GM12878 (cell line): ENCODE measurements around the gene THAP3. TPM values are rescaled to one million over a fixed set of nuclear protein-coding genes. Genes with fewer than 3 reads are reported as not detected.

Experiments used
- ATAC-seq: fragments of 200-7000 bp; cut with Tn5 transposase; 3 replicates; pipeline ENCODE4 v1.9.1; 2020; ENCODE audit warnings: mild to moderate bottlenecking, moderate library complexity
- BruUV-seq: library from RNA; stranded (reverse); fragments of 400-500 nt; replicated peaks from 2 replicates; lab custom pipeline; 2021; lab: Mats Ljungman, UMichigan
- CTCF ChIA-PET: fragments of 300-600 bp; sonication (Branson Sonifier 250); formaldehyde crosslinking; extraction: SDS; loops from one replicate; lab custom pipeline; 2021; ENCODE audit warnings: inconsistent platforms; lab: Yijun Ruan, JAX
- POLR2A ChIA-PET: fragments of 350-600 bp; formaldehyde crosslinking; extraction: SDS; loops from one replicate; lab custom pipeline; 2021; ENCODE audit warnings: inconsistent platforms; lab: Charles Lee
- RAD21 ChIA-PET: fragments of 300-600 bp; sonication (Branson Sonifier 250); formaldehyde crosslinking; loops from one replicate; lab custom pipeline; 2023; ENCODE audit warnings: antibody characterized with exemption; ENCODE audit not compliant: unreplicated experiment; lab: Charles Lee
- SMC1A ChIA-PET: fragments of 300-600 bp; sonication (Branson Sonifier 250); formaldehyde crosslinking; loops from one replicate; lab custom pipeline; 2023; ENCODE audit not compliant: unreplicated experiment, uncharacterized antibody; lab: Charles Lee
- DNase-seq: peaks from one replicate; pipeline ENCODE4 v3.0.0-alpha.2; 2011; ENCODE audit warnings: low read depth, low spot score
- FAIRE-seq: peaks from 3 replicates; lab custom pipeline; 2011; peaks lifted over from hg19 to GRCh38; lab: Jason Lieb, UNC
- H2AFZ ChIP-seq: 2 replicates; pipeline ENCODE4 v1.6.0; 2011; ENCODE audit warnings: low read depth, low read length, control low read depth; ENCODE audit not compliant: control insufficient read depth
- H3K27ac ChIP-seq: 2 replicates; pipeline ENCODE4 v1.5.1; 2011; ENCODE audit warnings: control low read depth; ENCODE audit not compliant: control insufficient read depth, insufficient read depth
- H3K27me3 ChIP-seq, 2 experiments: replicated peaks in 1 of 2; 2 replicates each; pipeline versions ENCODE4 v1.6.0 to v1.6.1; 2011; ENCODE audit warnings: low read length in 1 of 2; ENCODE audit not compliant: control insufficient read depth in 2 of 2, insufficient read depth in 2 of 2
- H3K36me3 ChIP-seq, 2 experiments: 2 replicates each; pipeline ENCODE4 v1.5.1; 2011; ENCODE audit warnings: low read length in 1 of 2; ENCODE audit not compliant: control insufficient read depth in 2 of 2, insufficient read depth in 2 of 2
- H3K4me1 ChIP-seq: 2 replicates; pipeline ENCODE4 v1.6.1; 2011; ENCODE audit warnings: mild to moderate bottlenecking, low read length, moderate library complexity, mixed read lengths; ENCODE audit not compliant: control insufficient read depth, insufficient read depth
- H3K4me2 ChIP-seq: 2 replicates; pipeline ENCODE4 v1.6.0; 2011; ENCODE audit warnings: control low read depth; ENCODE audit not compliant: control insufficient read depth, insufficient read depth
- H3K4me3 ChIP-seq: fragments of 200-600 bp; sonication (generic); 2 replicates; pipeline ENCODE4 v1.5.1; 2016
- H3K79me2 ChIP-seq: 2 replicates; pipeline ENCODE4 v1.6.0; 2011; ENCODE audit warnings: low read length; ENCODE audit not compliant: control insufficient read depth, insufficient read depth
- H3K9ac ChIP-seq: 2 replicates; pipeline ENCODE4 v1.8.0; 2011; ENCODE audit warnings: low read length, control low read depth, mixed read lengths; ENCODE audit not compliant: control insufficient read depth, insufficient read depth
- H3K9me3 ChIP-seq: replicated peaks from 3 replicates; pipeline ENCODE4 v1.5.1; 2011; ENCODE audit warnings: mild to moderate bottlenecking, low read length; ENCODE audit not compliant: control insufficient read depth, insufficient read depth
- H4K20me1 ChIP-seq: 2 replicates; pipeline ENCODE4 v1.6.0; 2011; ENCODE audit not compliant: control insufficient read depth, insufficient read depth
- ATF7 ChIP-seq: fragments of 450-650 bp; IDR thresholded peaks from 2 replicates; pipeline ENCODE4 v1.6.1; 2016; ENCODE audit warnings: low read depth, mild to moderate bottlenecking
- CUX1 ChIP-seq: IDR thresholded peaks from 2 replicates; pipeline ENCODE4 v1.6.1; 2012; ENCODE audit warnings: improper control_type of control experiment, low read depth, low read length; ENCODE audit not compliant: insufficient replicate concordance
- DPF2 ChIP-seq: fragments of 450-650 bp; IDR thresholded peaks from 2 replicates; pipeline ENCODE4 v1.6.1; 2017; ENCODE audit warnings: mild to moderate bottlenecking
- MEF2A ChIP-seq: IDR thresholded peaks from 2 replicates; pipeline ENCODE4 v1.6.1; 2011; ENCODE audit warnings: low read depth, mild to moderate bottlenecking, low read length, moderate library complexity; ENCODE audit not compliant: insufficient read depth
- MTA3 ChIP-seq: IDR thresholded peaks from 2 replicates; pipeline ENCODE4 v1.6.1; 2012; ENCODE audit warnings: low read length, inconsistent platforms, borderline replicate concordance
- POLR2AphosphoS2 ChIP-seq: IDR thresholded peaks from 2 replicates; pipeline ENCODE4 v1.6.1; 2011; ENCODE audit warnings: low read depth, mild to moderate bottlenecking, low read length, improper control_type of control experiment, moderate library complexity
- RELB ChIP-seq: fragments of 450-650 bp; IDR thresholded peaks from 2 replicates; pipeline ENCODE4 v1.6.1; 2017; ENCODE audit warnings: low read depth, mild to moderate bottlenecking, moderate library complexity
- SKIL ChIP-seq: fragments of 450-650 bp; IDR thresholded peaks from 2 replicates; pipeline ENCODE4 v1.6.1; 2017; ENCODE audit warnings: mild to moderate bottlenecking, low read depth, inconsistent platforms; ENCODE audit not compliant: poor library complexity, severe bottlenecking
- ZNF207 ChIP-seq: fragments of 450-650 bp; IDR thresholded peaks from 2 replicates; pipeline ENCODE4 v1.6.1; 2014; ENCODE audit warnings: antibody characterized with exemption, mild to moderate bottlenecking, borderline replicate concordance
- ZNF384 ChIP-seq: IDR thresholded peaks from 2 replicates; pipeline ENCODE4 v1.6.1; 2012; ENCODE audit warnings: low read depth, mild to moderate bottlenecking, low read length, improper control_type of control experiment, borderline replicate concordance
- WGBS: methylation state at CpG from one replicate; pipeline ENCODE4 v1.1.6; 2016; ENCODE audit warnings: low lambda C conversion rate; ENCODE audit not compliant: insufficient replicate concordance, insufficient coverage; ENCODE audit errors: missing lambda C conversion rate; 5-methylcytosine and 5-hydroxymethylcytosine counted together
- in situ Hi-C: fragments of 300-500 bp; cut with MboI; formaldehyde crosslinking; loops from 9 replicates; pipeline ENCODE4 v1.14.3; 2018; ENCODE audit warnings: mixed read lengths
- intact Hi-C: fragments of 100-400 bp; cut with micrococcal nuclease; formaldehyde crosslinking; loops from one replicate; pipeline ENCODE4 v1.14.2; 2022; ENCODE audit not compliant: unreplicated experiment
- polyA plus RNA-seq, 11 experiments: library from polyadenylated mRNA; depleted of rRNA in 4 of 11; unstranded in 6 of 11; stranded (reverse) in 5 of 11; fragments of >200 nt; fragmentation: Nextera tagmentation in 4 of 11; fragmentation: Illumina TruSeq in 1 of 11; extraction: Ambion mirVana in 4 of 11; extraction: Trizol in 1 of 11; gene quantifications; 1 replicate in 1 of 11; 2 replicates in 10 of 11; pipeline versions ENCODE4 v1.2.1 to v1.2.3, GENCODE V29; 2011 to 2016; ENCODE audit warnings: inconsistent platforms in 2 of 11, missing spikeins in 2 of 11, low read depth in 1 of 11
- total RNA-seq, 4 experiments: library from RNA; depleted of rRNA in 3 of 4; stranded (reverse); fragments of >200 nt in 3 of 4; fragmentation: Illumina TruSeq in 1 of 4; extraction: Trizol in 1 of 4; gene quantifications; 2 replicates each; pipeline versions ENCODE4 v1.2.1 to v1.2.3, GENCODE V29; 2013 to 2021
- TF ChIP-seq, protein P1 (sequence below): fragments of 450-650 bp; IDR thresholded peaks from 2 replicates; pipeline ENCODE4 v1.6.1; 2016; ENCODE audit warnings: mild to moderate bottlenecking

The THAP3 gene
- total and polyA plus RNA-seq, 10 of the 15 experiments (the other 5 are each of a cell fraction or from before 2014, with no cell fraction given) = 1.5 to 19.5 (median 11.9) TPM

DNA sequence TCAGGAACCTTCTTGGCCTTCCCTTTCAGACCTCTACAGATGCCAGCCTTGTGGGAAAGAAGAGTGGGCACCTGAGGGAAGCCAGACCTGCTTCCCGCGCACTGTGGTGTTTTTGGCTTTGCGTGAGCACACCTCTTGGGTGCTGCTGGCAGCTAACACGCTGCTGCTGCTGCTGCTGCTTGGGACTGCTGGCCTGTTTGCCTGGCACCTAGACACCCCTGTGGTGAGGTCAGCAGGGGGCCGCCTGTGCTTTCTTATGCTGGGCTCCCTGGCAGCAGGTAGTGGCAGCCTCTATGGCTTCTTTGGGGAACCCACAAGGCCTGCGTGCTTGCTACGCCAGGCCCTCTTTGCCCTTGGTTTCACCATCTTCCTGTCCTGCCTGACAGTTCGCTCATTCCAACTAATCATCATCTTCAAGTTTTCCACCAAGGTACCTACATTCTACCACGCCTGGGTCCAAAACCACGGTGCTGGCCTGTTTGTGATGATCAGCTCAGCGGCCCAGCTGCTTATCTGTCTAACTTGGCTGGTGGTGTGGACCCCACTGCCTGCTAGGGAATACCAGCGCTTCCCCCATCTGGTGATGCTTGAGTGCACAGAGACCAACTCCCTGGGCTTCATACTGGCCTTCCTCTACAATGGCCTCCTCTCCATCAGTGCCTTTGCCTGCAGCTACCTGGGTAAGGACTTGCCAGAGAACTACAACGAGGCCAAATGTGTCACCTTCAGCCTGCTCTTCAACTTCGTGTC is 45.9 kb upstream of the THAP3 start:
- 77% methylated on average over 14 of the region's 14 CpGs for WGBS
- H3K79me2 ChIP-seq = peaks cover 21% of the 10 kb centered on the region
- 0 out of 2 replicates have a peak overlapping the region, but pooled peaks have one; percentile 75 for H3K4me2 ChIP-seq
- in situ Hi-C loops (no loop called here), intact Hi-C loops (no loop called here)
- CTCF ChIA-PET = interaction anchor here (0.8 to 2.1 kb wide), 2 partner anchors 24 to 89 kb away, joined by 5 read pairs; partner anchors contain the start of genes NOL9 and TAS1R1
- no peak overlapping the region for H3K9ac ChIP-seq
- RAD21 ChIA-PET = interaction anchor here (4.7 kb wide), 1 partner anchor 22 kb away, joined by 38 read pairs; the partner anchor contains the start of gene KLHL21
- peaks cover 13% of the 10 kb centered on the region for H3K4me1 ChIP-seq
- H3K36me3 ChIP-seq = no peaks in the 10 kb centered on the region
- POLR2A ChIA-PET = interaction anchor here (0.6 kb wide), 1 partner anchor 1496 kb away, joined by 3 read pairs; no protein-coding TSS in a partner anchor
- FAIRE-seq (no peak), DNase-seq (no peak), ATAC-seq (no peak)
- BruUV-seq = no TSS peak
- no peaks in the 10 kb centered on the region for H4K20me1 ChIP-seq
- no peaks in the 10 kb centered on the region for H3K27me3 ChIP-seq
- no peaks in the 10 kb centered on the region for H3K9me3 ChIP-seq
- no peak overlapping the region for H3K27ac ChIP-seq
- H3K4me3 ChIP-seq = no peak overlapping the region
- SMC1A ChIA-PET = interaction anchor here (2.0 kb wide), 1 partner anchor 26 kb away, joined by 5 read pairs; no protein-coding TSS in a partner anchor
- H2AFZ ChIP-seq = peak overlapping the region; percentile 80
- TF ChIP-seq DPF2 = no peak
- TF ChIP-seq RELB = no peak
- TF ChIP-seq MTA3 = no peak
- TF ChIP-seq ZNF384 = no peak
- TF ChIP-seq MEF2A = no peak
- TF ChIP-seq, protein P1, sequence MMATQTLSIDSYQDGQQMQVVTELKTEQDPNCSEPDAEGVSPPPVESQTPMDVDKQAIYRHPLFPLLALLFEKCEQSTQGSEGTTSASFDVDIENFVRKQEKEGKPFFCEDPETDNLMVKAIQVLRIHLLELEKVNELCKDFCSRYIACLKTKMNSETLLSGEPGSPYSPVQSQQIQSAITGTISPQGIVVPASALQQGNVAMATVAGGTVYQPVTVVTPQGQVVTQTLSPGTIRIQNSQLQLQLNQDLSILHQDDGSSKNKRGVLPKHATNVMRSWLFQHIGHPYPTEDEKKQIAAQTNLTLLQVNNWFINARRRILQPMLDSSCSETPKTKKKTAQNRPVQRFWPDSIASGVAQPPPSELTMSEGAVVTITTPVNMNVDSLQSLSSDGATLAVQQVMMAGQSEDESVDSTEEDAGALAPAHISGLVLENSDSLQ = no peak
- no peak for TF ChIP-seq SKIL
- no peak for TF ChIP-seq POLR2AphosphoS2
- no peak for TF ChIP-seq ZNF207
- no peak for TF ChIP-seq CUX1
- no peak for TF ChIP-seq ATF7
